HFF-Myc (cell line): ENCODE measurements around the gene LRSAM1.

Source experiments
- DNase-seq: peaks from one replicate; pipeline ENCODE4 v3.0.0-alpha.2; 2011; ENCODE audit warnings: low read depth; ENCODE audit errors: extremely low read depth
- H3K4me3 ChIP-seq: replicated peaks from 2 replicates; pipeline ENCODE4 v1.5.1; 2011; ENCODE audit warnings: low read depth, mild to moderate bottlenecking, control low read depth, low read length
- TF ChIP-seq, protein P1 (sequence below): IDR thresholded peaks from 2 replicates; pipeline ENCODE4 v1.5.1; 2012; ENCODE audit warnings: mild to moderate bottlenecking, low read depth, low read length, control low read depth; ENCODE audit errors: missing control alignments

LRSAM1 gene

DNA sequence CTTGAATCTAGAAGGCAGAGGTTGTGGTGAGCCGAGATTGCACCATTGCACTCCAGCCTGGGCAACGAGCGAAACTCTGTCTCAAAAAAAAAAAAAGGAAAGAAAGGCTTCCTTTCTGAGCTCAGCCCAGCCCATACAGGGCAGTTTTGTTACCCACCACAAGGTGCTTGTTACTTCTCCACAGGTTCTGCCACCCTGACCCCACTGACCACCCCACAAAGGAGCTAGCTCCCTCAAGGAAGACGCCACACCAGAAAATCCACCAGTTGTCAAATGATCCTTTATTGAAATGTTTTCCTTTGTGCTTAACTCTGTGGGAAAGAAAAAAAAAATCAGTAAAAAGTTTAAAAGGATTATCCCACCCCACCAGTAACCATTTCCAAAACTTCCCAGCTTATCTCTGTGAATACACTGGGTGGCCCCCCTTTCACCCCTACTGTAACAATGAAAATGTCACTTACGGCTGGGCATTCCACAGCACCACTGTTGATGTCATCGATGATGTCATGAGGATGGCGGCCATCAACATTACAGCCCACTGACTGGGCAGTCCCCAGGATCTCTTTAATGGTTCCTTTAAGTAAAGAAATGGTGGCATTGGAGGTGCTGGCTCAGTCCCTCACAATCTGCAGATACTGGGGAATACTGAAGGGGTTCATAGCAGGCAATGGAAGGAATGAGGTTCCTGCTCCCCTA lies 3.7 kb upstream of the LRSAM1 start:
- TF ChIP-seq, protein P1, sequence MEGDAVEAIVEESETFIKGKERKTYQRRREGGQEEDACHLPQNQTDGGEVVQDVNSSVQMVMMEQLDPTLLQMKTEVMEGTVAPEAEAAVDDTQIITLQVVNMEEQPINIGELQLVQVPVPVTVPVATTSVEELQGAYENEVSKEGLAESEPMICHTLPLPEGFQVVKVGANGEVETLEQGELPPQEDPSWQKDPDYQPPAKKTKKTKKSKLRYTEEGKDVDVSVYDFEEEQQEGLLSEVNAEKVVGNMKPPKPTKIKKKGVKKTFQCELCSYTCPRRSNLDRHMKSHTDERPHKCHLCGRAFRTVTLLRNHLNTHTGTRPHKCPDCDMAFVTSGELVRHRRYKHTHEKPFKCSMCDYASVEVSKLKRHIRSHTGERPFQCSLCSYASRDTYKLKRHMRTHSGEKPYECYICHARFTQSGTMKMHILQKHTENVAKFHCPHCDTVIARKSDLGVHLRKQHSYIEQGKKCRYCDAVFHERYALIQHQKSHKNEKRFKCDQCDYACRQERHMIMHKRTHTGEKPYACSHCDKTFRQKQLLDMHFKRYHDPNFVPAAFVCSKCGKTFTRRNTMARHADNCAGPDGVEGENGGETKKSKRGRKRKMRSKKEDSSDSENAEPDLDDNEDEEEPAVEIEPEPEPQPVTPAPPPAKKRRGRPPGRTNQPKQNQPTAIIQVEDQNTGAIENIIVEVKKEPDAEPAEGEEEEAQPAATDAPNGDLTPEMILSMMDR, result no peak
- H3K4me3 ChIP-seq, result peak overlapping the region; percentile 100
- no peak for DNase-seq

DNA sequence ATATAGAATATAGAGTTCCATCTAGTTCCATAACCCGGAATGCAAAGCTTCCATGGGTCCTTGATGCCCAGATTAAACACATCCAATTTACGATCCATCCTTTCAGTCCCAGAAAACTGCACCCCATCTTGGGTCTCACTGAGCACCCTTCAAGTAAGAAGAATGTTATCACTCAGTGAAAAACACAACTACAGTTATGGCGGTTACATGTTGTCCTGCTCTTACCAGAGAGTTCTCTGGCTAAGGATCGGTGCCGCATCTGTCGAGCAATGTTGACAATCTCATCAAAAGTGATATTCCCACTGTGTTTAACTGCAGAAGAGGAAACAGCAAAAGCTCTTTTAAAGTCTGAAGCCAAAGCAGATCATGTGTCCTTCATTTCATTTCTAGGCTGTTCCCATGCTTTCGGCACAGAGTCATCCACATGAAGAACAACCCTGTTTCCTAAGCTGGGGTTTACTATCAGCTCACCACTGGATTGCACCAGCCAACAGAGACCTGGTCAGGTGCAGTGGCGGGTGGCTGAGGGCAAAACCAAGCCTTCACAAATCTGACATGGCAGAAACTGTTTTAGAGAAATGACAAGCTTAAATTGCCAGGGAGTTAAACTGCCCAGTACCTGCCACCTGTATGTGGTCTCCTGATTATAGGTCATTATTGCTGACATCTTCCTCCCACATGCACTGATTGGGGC lies 3.1 kb upstream of the LRSAM1 start:
- peak overlapping the region; percentile 100 for H3K4me3 ChIP-seq
- no peak for DNase-seq
- TF ChIP-seq, protein P1, result no peak

DNA sequence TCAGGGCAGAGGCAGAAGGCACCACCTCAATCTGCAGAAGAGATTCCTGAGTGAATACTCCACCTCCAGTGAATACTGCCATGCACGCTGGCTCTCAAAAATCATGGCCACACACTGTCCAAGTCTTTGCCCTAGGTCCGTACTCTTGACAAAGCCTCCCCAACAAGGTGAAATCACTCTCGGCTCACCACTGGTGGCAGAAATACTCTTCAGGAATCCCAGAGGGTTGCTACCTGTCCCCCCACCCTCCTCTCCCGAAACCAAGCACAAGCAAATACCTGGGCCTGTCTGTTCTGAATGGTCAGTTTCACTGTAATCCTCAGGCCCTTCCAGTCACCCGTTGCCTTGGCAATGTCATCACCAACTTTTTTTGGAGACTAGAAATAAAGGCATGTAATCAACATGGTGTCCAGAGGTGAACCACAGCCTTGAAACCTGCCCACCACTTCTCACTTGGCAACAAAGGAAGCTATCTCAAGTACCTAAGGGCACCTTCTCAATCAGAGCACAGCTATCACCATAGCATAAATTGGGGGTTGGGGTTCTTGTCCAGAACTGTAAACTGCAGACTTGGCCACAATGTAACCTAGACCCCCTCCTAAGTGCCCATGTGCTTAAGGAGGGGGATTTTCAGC lies 1.9 kb upstream of the LRSAM1 start:
- TF ChIP-seq, protein P1, result no peak
- peak overlapping the region; percentile 100 for H3K4me3 ChIP-seq
- DNase-seq, result no peak

DNA sequence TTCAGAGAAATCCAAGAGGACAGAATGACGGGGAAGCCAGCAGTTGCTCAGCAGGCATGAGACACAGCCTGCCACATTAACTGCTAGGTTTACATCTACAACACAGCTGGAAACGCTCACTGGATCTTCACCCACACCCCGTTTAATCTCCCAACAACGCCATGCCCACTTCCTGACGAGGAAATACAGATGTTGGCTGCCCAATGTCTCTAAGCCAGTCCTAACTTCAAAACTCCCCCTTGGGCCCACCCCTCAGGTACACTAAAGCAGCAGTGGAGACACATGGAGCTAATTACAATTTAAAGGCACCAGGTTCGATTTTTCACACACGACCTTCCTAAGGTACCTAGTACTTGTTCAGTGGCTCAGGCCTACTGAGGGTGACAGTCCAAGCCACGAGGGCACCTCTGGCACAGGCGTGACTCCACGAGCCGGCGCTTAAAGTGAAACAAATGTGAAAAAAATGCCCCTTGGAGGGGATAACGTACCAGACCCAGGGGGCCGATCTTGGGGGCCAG lies 1.0 kb upstream of the LRSAM1 start:
- TF ChIP-seq, protein P1, result no peak
- no peak for DNase-seq
- peak overlapping the region; percentile 100 for H3K4me3 ChIP-seq

DNA sequence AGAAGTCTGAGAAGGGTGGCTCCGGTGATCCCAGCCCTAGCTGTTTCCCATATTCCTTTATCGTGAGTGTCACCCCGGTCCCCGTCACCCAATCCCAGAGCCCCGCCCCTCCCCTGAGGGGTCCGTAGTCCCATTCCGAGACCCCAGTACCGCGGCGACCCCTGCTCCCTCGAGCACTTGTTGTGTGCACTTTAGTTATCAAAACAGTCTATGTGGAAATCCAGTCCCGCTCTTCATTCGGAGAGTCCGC lies 223 bp downstream of the LRSAM1 start:
- TF ChIP-seq, protein P1, result no peak
- DNase-seq, result no peak
- peak overlapping the region; percentile 100 for H3K4me3 ChIP-seq

DNA sequence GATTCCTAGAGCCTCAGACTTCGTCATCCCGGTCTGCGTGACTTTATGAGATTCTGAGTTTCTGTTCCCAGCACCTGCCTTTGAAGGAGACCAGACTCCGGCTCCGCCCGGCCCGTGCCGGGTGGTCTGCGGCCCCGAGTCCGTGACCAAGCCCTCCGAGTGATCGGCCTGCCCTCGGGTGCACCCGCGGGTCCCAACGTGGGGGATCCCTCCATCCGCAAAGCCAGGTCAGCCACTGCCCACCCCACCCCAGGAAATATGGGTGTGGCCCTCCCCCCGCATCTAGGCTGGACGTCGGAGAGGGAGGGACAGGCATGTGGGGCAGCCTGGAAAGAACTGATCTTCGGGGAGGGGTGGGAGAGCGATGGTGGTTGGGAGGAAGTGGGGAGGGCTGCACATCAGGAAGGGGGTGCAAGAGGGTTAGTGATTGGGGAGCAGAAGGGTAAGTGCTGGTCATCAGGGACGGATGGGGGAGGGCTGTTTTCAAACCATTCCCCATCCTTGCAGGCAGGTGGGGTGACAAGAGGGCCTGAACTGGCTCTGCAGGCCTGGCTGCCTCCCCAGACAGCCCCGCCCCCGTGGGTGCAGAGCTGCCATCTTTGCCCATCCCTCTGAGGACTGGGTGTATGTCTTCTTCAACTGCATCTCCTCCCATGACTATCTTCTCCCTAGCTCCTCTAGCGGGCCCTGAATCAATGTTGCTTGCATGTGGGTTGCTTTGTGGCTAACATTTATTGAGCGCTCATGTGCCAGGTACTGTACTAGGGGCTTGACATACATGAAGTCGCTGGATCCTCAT lies 747 bp downstream of the LRSAM1 start:
- TF ChIP-seq, protein P1, result no peak
- H3K4me3 ChIP-seq, result peak overlapping the region; percentile 100
- peak; percentile 26 for DNase-seq
